Colon (tissue), 2 donors: ENCODE data around the gene POLD3.

ENCODE experiments used
- FAIRE-seq: peaks from 2 replicates; lab custom pipeline; 2012; peaks lifted over from hg19 to GRCh38; lab: Jason Lieb, UNC
- donor health status: control.
- donor health status: control.

Gene POLD3

DNA sequence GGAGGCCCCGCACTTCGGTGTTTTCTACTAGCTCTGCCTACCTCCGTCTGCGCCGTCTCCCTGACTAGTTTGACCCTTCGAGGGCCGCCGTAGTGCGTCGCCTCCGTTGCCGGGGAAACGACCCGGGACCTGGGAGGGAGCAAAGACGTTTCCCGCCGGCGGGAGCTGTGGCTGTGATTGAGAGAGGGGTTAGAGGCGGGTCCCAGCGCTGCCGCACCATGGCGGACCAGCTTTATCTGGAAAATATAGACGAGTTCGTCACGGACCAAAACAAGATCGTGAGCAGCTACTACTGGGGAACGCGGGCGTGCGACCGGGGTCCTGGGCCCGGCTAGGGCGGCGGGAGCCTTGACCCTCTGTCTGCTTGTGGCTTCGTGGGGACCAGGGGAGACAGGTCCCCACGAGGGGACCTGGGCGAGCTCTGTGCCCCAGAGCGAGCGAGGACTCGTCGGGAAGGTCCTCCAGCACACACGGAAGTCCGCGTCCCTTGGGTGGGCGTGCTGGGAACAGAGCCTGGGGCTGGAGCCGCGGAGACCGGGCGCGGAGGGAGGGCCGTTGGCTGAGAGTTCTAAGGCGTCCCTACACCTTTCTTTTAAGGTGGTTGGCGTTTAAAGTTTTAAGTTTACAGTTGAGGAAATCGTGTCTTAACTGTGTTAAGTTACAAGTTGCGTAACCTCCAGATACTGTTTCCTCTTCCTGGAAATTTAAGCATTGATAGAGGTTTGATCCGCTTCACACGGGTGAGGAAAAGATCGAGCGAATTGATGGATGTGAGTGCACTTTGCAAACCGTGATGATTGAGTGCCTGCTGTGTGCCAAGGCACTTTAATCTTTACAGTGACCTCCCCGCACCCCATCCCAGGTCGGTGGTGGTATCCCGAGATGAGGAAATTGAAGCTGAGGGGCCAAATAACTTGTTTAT, at the start of gene POLD3:
Gene POLD3, plus strand, starts transcription at position 142 of the 922 bp plus-strand sequence. Its CDS starts 77 bp downstream, at position 219.
- no peak for FAIRE-seq

DNA sequence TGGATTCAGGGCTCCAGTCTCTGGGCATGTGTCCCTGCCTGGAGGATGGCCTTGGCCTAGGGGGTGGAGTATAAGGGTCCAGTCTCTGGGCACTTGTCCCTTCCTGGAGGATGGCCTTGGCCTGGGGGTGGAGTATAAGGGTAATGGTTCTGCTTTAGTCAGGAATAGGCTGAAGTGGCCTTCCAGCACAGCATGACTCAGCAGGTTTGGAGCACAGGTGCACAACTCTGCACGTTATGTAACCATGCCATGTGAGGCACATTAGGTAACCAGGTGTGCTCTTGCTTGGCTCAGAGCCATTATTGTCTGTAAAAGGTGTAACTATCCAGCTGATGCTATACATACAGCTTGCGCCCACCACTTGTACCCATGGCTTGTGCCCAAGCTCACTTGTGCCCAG, 48.4 kb upstream of the POLD3 start:
- no peak for FAIRE-seq

DNA sequence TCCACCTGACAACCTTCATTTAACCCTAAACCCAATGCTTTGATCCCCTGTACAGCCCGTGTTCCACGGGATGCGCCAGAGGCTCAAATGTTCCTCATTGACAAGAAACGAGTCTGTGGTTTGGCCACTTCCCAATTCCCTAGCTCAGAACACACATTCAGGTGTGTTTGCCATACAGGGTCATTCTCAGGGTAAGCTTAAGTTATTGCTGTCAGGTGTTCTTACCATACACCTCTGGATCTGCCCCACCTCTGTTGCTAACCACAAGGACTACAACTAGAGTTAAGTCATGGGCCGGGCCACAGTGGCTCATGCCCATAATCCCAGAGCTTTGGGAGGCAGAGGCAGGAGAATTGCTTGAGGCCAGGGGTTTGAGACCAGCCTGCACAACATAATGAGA, 45.6 kb upstream of the POLD3 start:
- no peak for FAIRE-seq

DNA sequence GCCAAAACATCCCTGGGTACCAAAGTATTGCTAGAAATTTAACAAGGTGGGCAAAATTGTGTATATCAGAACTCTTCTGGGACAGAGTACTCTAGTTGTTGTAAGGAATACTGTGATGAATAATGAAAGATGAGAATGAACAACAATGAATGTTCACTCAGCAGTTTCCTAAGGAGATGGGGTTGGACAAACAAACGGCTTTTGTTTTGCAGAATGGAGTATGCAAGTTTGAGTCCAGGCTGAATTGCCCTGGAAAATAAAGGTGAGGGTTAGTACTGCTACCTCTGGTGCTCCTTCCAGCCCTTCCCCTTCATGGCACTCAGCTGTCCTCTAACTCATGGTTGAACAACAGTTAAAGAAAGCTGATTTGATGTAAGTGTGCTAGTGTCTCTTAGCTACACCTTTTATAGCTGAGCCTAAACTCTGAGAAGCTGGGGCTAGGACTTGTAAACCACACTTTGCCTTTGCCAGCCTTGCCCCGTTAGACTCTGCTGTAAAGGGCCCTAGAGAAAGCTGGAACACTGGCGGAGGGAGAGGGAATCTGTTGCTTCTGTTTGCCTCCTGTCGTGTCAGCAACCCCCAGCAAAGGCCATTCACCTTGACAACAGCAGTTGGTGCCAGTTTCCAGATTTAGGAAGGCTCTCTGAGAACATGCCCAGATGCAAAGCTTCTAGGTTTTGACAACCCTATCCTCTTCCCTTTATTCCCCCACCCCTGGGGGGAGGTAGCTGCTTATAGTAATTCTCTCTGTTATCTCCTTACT, 41.2 kb upstream of the POLD3 start:
- no peak for FAIRE-seq

- FAIRE-seq = no peak
These were observed 40.6 kb upstream of the POLD3 start for GRCh38 chr11:74551754-74552145.

- no peak for FAIRE-seq
These were observed 34.9 kb upstream of the POLD3 start for GRCh38 chr11:74557526-74557925.

GRCh38 chr11:74559110-74559933, 33.1 kb upstream of the POLD3 start:
- no peak for FAIRE-seq

GRCh38 chr11:74559934-74560309, 32.5 kb upstream of the POLD3 start:
- no peak for FAIRE-seq

GRCh38 chr11:74566146-74566960, 26.0 kb upstream of the POLD3 start:
- no peak for FAIRE-seq

GRCh38 chr11:74568028-74568427, 24.4 kb upstream of the POLD3 start:
- no peak for FAIRE-seq

DNA sequence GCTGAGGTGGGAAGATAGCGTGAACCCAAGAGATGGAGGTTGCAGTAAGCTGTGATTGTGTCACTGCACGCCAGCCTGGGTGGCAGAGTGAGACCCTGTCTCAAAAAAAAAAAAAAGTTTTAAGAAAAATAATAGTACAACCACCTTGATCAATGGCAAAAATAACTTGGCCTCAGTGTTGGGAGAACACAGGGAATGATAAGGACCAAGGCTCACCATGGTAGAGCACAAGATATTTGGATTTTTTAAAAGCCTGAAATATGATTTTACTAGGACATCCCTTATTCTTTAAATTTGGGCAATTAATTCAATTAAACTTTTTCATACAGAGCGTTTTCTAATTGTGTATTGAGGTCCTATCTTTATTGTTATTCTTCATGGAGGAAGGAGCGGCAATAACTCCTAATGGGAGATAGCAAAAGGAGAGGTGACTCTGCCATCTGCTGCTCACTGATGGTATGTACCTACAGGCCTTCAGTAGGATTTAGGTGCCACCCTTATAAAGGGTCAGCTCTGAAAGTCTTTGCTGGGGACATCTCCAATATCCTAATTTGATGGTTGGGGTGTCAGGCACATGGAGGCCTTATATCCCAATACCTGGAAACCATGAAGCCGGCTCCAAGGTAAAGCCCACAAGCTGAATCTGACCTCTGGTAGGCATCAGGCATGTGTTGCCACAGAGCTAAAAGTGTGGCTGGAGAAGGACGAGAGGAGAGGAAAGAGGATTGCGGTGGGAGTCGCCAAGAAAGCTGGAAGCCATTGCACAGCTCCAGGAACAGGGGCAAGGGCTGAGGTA, 21.9 kb upstream of the POLD3 start:
- no peak for FAIRE-seq

GRCh38 chr11:74571062-74571399, 21.4 kb upstream of the POLD3 start:
- FAIRE-seq = no peak

- no peak for FAIRE-seq
These were observed 20.0 kb upstream of the POLD3 start for GRCh38 chr11:74572349-74572748.

DNA sequence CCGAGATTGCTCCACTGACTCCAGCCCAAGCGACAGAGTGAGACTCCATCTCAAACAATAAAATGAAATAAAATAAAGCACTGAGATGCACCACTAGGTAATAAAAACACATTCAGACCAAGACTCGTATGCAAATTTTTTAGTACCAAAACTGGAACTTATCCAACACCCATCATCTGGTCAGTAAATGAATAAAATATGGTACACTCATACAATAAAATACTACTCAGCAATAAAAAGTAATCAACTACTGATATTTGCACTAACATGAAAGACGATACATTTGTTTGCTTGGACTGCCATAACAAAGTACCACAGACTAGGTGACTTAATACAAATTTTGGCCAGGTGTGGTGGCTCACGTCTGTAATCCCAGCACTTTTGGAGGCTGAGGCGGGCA, 17.8 kb upstream of the POLD3 start:
- no peak for FAIRE-seq

DNA sequence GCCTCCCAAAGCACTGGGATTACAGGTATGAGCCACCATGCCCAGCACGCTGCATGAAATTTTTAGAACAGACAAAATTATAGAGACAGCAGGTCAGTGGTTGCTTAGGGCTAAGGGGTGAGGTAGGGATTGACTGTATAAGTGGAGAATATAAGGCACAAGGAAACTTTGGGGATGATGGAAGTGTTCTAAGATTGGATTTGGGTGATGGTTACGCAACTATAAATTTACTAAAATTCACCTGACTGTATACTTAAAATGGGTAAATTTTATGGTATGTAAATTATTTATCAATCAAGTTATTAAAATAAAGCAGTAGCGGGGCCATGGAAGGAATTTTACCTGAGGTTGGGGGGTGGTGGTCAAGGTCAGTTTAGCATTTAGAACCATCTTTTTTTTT, 16.4 kb upstream of the POLD3 start:
- FAIRE-seq = no peak

GRCh38 chr11:74577181-74577580, 15.2 kb upstream of the POLD3 start:
- FAIRE-seq = no peak

DNA sequence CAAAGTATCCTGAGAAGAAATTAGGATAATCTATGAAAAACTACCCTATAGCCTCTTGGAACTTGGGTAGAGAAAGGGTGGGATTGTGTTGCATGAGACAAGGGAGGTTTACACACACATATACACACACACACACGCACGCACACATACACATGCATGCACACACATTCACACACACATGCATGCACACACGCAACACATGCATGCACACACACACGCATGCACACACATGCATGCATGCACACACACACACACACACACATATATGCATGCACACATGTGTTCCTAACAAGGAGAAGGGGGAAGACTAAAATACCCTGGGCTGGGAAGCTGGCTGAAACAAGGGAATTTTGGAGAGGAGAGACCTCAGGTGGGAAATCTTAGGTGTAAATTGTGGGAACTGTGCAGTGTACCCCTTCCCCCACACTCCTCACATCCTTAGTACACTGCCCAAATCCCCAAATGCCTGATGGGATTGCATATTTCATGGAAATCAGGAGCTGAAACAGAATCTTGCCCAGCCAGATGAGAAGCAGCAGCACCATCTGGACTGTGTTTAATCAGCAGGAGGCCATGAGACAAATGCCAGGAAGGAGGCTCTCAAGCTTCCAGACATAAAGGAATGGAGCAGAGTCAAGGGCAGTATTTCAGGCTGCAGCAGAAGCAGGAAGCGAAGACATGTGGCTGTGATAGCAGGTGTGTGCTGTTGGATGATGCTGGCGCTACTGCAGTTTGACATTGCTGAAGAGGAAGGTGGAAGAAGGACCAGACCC, 14.6 kb upstream of the POLD3 start:
- FAIRE-seq = no peak

GRCh38 chr11:74579577-74580270, 12.7 kb upstream of the POLD3 start:
- no peak for FAIRE-seq

DNA sequence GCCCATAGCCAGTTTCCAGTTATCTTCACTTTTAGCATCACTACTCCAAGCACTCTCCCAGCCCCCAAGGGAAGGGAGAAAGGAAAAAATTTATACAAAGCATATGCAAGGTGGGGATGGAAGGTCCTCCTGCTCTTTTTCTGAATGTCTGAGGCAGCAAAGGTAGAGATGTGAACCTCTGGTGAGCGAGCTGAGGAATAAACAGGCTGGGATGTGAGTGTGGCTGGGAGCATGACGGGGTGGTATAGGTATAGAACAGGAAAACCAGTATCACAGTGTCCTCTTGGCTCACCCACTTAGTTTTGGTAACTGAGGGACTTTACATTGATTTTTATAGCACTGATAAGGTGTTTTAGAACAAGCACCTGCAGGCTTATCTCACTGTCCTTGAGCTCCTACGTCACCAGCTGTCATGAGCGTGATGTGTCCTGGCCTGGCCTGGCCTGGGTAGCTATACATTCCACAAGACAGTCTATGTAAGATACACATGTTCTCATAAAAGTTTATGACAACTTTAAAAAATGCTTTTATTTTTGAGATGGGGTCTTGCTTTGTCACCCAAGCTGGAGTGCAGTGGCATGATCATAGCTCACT, 10.3 kb upstream of the POLD3 start:
- FAIRE-seq = no peak
